Neural progenitor cell (in vitro differentiated cells): ENCODE data around the gene NDNF. TPM values are rescaled to one million over a fixed set of nuclear protein-coding genes. Genes with fewer than 3 reads are reported as not detected.

Experiments
- DNase-seq: peaks from one replicate; pipeline ENCODE4 v3.0.0-alpha.2; 2016; ENCODE audit warnings: low spot score
- H2AFZ ChIP-seq: fragments of 200-600 bp; sonication (generic); replicated peaks from 2 replicates; pipeline ENCODE4 v1.6.1; 2016; ENCODE audit warnings: antibody characterized with exemption
- H3F3A ChIP-seq: fragments of 200-600 bp; sonication (generic); 2 replicates; pipeline ENCODE4 v1.6.1; 2016; ENCODE audit warnings: antibody characterized with exemption, low read depth
- H3K27ac ChIP-seq: fragments of 200-600 bp; sonication (generic); 2 replicates; pipeline ENCODE4 v1.5.1; 2016; ENCODE audit warnings: mild to moderate bottlenecking
- H3K27me3 ChIP-seq: fragments of 200-600 bp; sonication (generic); 2 replicates; pipeline ENCODE4 v1.6.1; 2016; ENCODE audit warnings: mild to moderate bottlenecking, moderate library complexity
- H3K36me3 ChIP-seq: fragments of 200-600 bp; sonication (generic); 2 replicates; pipeline ENCODE4 v1.5.1; 2016
- H3K4me1 ChIP-seq: fragments of 200-600 bp; sonication (generic); 2 replicates; pipeline ENCODE4 v1.6.1; 2016; ENCODE audit warnings: mixed run types
- H3K4me2 ChIP-seq: fragments of 200-600 bp; sonication (generic); 2 replicates; pipeline ENCODE4 v1.6.1; 2016
- H3K4me3 ChIP-seq: fragments of 200-600 bp; sonication (generic); 2 replicates; pipeline ENCODE4 v1.5.1; 2016
- H3K79me2 ChIP-seq: fragments of 200-600 bp; sonication (generic); 2 replicates; pipeline ENCODE4 v1.6.1; 2016; ENCODE audit warnings: low read depth
- H3K9ac ChIP-seq: fragments of 200-600 bp; sonication (generic); 2 replicates; pipeline ENCODE4 v1.6.1; 2016
- H3K9me3 ChIP-seq: fragments of 200-600 bp; sonication (generic); 2 replicates; pipeline ENCODE4 v1.5.1; 2016; ENCODE audit warnings: low read depth
- H4K20me1 ChIP-seq: fragments of 200-600 bp; sonication (generic); 2 replicates; pipeline ENCODE4 v1.6.1; 2016; ENCODE audit warnings: low read depth
- H3K27ac Mint-ChIP-seq: 3 replicates; pipeline ENCODE4 v1.8.0; 2021; ENCODE audit warnings: mixed read lengths
- H3K27me3 Mint-ChIP-seq: 2 replicates; pipeline ENCODE4 v1.8.0; 2022; ENCODE audit warnings: low read depth, mild to moderate bottlenecking, inconsistent platforms, moderate library complexity, mixed read lengths; ENCODE audit not compliant: insufficient read depth
- H3K36me3 Mint-ChIP-seq: 3 replicates; pipeline ENCODE4 v1.8.0; 2021; ENCODE audit warnings: mixed read lengths
- H3K4me1 Mint-ChIP-seq: 3 replicates; pipeline ENCODE4 v1.8.0; 2021; ENCODE audit warnings: mixed read lengths
- H3K4me3 Mint-ChIP-seq: 3 replicates; pipeline ENCODE4 v1.8.0; 2021; ENCODE audit warnings: mild to moderate bottlenecking, moderate library complexity, mixed read lengths
- H3K9me3 Mint-ChIP-seq: 3 replicates; pipeline ENCODE4 v1.8.0; 2020; ENCODE audit warnings: mixed read lengths
- EZH2 ChIP-seq: fragments of 200-600 bp; sonication (generic); IDR thresholded peaks from 2 replicates; pipeline ENCODE4 v1.6.1; 2017; ENCODE audit warnings: antibody characterized with exemption, mild to moderate bottlenecking, moderate library complexity
- EZH2phosphoT487 ChIP-seq: fragments of 200-600 bp; sonication (generic); IDR thresholded peaks from 2 replicates; pipeline ENCODE4 v1.6.1; 2017; ENCODE audit warnings: antibody characterized with exemption
- total RNA-seq: library from RNA; depleted of rRNA; stranded (reverse); fragments of >200 nt; gene quantifications from 2 replicates; pipeline ENCODE4 v1.2.3, GENCODE V29; 2015; ENCODE audit warnings: low replicate concordance
- TF ChIP-seq, protein P1 (sequence below): fragments of 200-600 bp; sonication (generic); IDR thresholded peaks from 2 replicates; pipeline ENCODE4 v1.5.1; 2017; ENCODE audit warnings: antibody characterized with exemption, mild to moderate bottlenecking

The NDNF gene
- total RNA-seq, 1 donor from 2014 or later, result 4.0 TPM

DNA sequence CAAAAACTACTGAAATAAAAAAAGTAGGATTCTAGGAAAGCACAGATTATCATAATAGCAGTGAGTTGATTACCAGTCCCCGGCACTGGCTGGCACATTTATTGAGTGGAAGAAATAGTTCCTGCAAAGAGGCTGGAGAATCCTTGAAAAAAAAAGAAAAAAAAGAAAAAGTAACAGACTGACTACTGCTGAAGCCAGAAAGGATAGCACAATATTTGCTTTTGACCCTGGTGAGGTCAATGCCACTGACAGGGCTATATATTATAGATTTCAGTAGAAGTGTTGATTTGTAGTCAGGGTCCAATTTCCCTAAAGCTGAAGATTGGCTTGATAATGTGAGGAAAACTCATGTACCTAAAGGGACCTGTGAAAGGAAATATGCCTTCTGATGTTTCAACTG lies 64.7 kb downstream of the NDNF start:
- H3K27me3 ChIP-seq, result no peaks in the 10 kb centered on the region
- no peak overlapping the region for H3K9ac ChIP-seq
- no peaks in the 10 kb centered on the region for H3F3A ChIP-seq
- H3K4me1 Mint-ChIP-seq, result no peaks in the 10 kb centered on the region
- H3K4me3 Mint-ChIP-seq, result no peak overlapping the region
- no peak overlapping the region for H3K4me2 ChIP-seq
- TF ChIP-seq, protein P1, sequence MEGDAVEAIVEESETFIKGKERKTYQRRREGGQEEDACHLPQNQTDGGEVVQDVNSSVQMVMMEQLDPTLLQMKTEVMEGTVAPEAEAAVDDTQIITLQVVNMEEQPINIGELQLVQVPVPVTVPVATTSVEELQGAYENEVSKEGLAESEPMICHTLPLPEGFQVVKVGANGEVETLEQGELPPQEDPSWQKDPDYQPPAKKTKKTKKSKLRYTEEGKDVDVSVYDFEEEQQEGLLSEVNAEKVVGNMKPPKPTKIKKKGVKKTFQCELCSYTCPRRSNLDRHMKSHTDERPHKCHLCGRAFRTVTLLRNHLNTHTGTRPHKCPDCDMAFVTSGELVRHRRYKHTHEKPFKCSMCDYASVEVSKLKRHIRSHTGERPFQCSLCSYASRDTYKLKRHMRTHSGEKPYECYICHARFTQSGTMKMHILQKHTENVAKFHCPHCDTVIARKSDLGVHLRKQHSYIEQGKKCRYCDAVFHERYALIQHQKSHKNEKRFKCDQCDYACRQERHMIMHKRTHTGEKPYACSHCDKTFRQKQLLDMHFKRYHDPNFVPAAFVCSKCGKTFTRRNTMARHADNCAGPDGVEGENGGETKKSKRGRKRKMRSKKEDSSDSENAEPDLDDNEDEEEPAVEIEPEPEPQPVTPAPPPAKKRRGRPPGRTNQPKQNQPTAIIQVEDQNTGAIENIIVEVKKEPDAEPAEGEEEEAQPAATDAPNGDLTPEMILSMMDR, result no peak
- TF ChIP-seq EZH2phosphoT487, result no peak
- TF ChIP-seq EZH2, result no peak
- no peaks in the 10 kb centered on the region for H3K36me3 ChIP-seq
- peaks cover 4% of the 10 kb centered on the region for H3K9me3 Mint-ChIP-seq
- no peaks in the 10 kb centered on the region for H3K79me2 ChIP-seq
- no peak overlapping the region for H2AFZ ChIP-seq
- no peak overlapping the region for H3K27ac ChIP-seq
- H3K27ac Mint-ChIP-seq, result no peak overlapping the region
- no peaks in the 10 kb centered on the region for H3K36me3 Mint-ChIP-seq
- no peak overlapping the region for H3K4me3 ChIP-seq
- H4K20me1 ChIP-seq, result no peaks in the 10 kb centered on the region
- no peaks in the 10 kb centered on the region for H3K9me3 ChIP-seq
- peaks cover 3% of the 10 kb centered on the region for H3K27me3 Mint-ChIP-seq
- no peaks in the 10 kb centered on the region for H3K4me1 ChIP-seq
- no peak for DNase-seq

DNA sequence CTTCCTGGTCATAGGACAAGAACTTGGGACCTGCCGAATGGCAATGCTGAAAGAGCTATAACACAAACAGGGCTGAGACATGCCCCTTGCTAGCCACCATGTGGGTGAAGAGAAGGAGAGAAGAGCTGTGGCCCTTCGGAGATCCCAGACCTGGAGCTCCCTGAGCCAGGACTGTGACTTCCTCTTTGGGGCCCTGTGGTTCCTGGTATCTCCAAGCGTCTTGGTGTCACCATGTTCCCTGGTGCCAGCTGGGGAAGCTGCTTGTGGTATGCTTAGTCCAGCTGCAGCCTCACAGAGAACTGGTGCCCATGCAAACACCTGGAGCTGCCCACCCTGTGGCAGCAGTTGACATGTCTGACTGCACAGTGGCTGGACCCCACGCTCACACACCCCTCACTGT lies 68.5 kb downstream of the NDNF start:
- Histone ChIP-seq H3K36me3 (no peaks in the 10 kb centered on the region), H4K20me1 (no peaks in the 10 kb centered on the region), H3K4me1 (no peaks in the 10 kb centered on the region), H3K79me2 (no peaks in the 10 kb centered on the region), H3K27me3 (no peaks in the 10 kb centered on the region), H3K4me2 (no peak overlapping the region), H2AFZ (no peak overlapping the region), H3K9me3 (no peaks in the 10 kb centered on the region), H3K4me3 (no peak overlapping the region), H3F3A (no peaks in the 10 kb centered on the region), H3K27ac (no peak overlapping the region), H3K9ac (no peak overlapping the region)
- no peak overlapping the region for H3K4me3 Mint-ChIP-seq
- no peak overlapping the region for H3K27ac Mint-ChIP-seq
- TF ChIP-seq EZH2phosphoT487 (no peak), EZH2 (no peak)
- TF ChIP-seq, protein P1, result no peak
- no peaks in the 10 kb centered on the region for H3K4me1 Mint-ChIP-seq
- peaks cover 4% of the 10 kb centered on the region for H3K9me3 Mint-ChIP-seq
- no peaks in the 10 kb centered on the region for H3K36me3 Mint-ChIP-seq
- DNase-seq, result no peak
- no peaks in the 10 kb centered on the region for H3K27me3 Mint-ChIP-seq

DNA sequence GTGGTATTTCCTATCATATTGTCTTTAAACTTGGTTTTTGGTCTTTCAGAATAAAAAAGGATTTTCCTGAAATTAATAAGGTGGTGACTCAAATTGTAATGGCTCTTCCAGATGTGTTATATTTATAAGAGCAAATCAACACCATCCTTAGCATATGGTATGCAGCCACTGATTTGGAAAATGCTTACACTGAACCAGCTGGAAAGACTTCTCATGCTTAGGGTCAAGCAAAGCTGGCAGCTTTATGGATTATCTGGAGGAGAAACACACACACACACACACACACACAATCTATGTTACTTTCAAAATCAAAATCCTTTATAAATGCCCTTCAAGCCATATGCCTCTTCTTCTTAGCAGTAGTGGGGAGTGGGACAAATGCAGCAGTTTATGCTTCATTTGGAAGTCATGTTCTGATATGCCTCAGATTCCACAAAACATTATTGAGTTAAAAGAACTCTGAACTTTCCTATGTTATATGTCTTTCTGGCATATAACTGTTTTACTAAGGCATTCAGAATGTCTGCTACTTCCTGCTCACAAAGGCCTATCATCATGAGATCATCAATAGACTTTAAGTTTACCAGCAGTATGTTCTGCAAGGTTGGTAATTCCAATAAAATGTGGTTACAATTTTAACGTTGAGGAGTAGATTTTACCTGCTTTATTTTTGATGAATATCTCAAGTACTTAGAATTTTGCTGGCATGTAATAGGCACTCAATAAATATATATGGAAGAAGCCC lies 76.9 kb downstream of the NDNF start:
- H3K4me3 ChIP-seq, result no peak overlapping the region
- H3K4me3 Mint-ChIP-seq, result no peak overlapping the region
- no peak overlapping the region for H3K9ac ChIP-seq
- TF ChIP-seq EZH2, result no peak
- no peak for TF ChIP-seq EZH2phosphoT487
- TF ChIP-seq, protein P1, result no peak
- no peak for DNase-seq
- no peak overlapping the region for H3K4me2 ChIP-seq
- H3K79me2 ChIP-seq, result no peaks in the 10 kb centered on the region
- H3K4me1 Mint-ChIP-seq, result no peaks in the 10 kb centered on the region
- H3K9me3 ChIP-seq, result no peaks in the 10 kb centered on the region
- no peaks in the 10 kb centered on the region for H3F3A ChIP-seq
- no peaks in the 10 kb centered on the region for H3K27me3 Mint-ChIP-seq
- H3K36me3 ChIP-seq, result no peaks in the 10 kb centered on the region
- H3K4me1 ChIP-seq, result peaks cover 9% of the 10 kb centered on the region
- H3K27ac Mint-ChIP-seq, result no peak overlapping the region
- H3K36me3 Mint-ChIP-seq, result no peaks in the 10 kb centered on the region
- H3K27ac ChIP-seq, result no peak overlapping the region
- H4K20me1 ChIP-seq, result no peaks in the 10 kb centered on the region
- H3K27me3 ChIP-seq, result no peaks in the 10 kb centered on the region
- H2AFZ ChIP-seq, result no peak overlapping the region
- peaks cover 2% of the 10 kb centered on the region for H3K9me3 Mint-ChIP-seq
